Endothelial cell of umbilical vein (primary cell): Measurements from ENCODE around the gene TSSK6.

Experiments
- CTCF ChIP-seq, 2 donors: IDR thresholded peaks; 1 replicate in 1 of 2; 2 replicates in 1 of 2; pipeline ENCODE4 v1.5.1; 2011; ENCODE audit warnings: low read length in 2 of 2, mild to moderate bottlenecking in 2 of 2, moderate library complexity in 2 of 2, control low read depth in 1 of 2, inconsistent platforms in 1 of 2, low read depth in 1 of 2; ENCODE audit not compliant: insufficient read depth in 1 of 2; ENCODE audit errors: extremely low read depth in 1 of 2
- EZH2 ChIP-seq: IDR thresholded peaks from 2 replicates; pipeline ENCODE4 v1.6.1; 2012; ENCODE audit warnings: borderline replicate concordance, low read depth, mild to moderate bottlenecking, moderate library complexity, low read length, inconsistent platforms; ENCODE audit not compliant: severe bottlenecking
- MAX ChIP-seq: IDR thresholded peaks from 2 replicates; pipeline ENCODE4 v1.6.1; 2011; ENCODE audit not compliant: insufficient read depth, insufficient read length
- POLR2A ChIP-seq: IDR thresholded peaks from 2 replicates; pipeline ENCODE4 v1.6.1; 2012; ENCODE audit warnings: low read depth, mild to moderate bottlenecking, control low read depth, low read length
- POLR2AphosphoS5 ChIP-seq: IDR thresholded peaks from 2 replicates; pipeline ENCODE4 v1.6.1; 2012; ENCODE audit warnings: low read depth, mild to moderate bottlenecking, control low read depth, low read length, moderate library complexity; ENCODE audit not compliant: insufficient read depth

GRCh38 chr19:19558055-19558454 is 42.7 kb upstream of the TSSK6 start:
- no peak for TF ChIP-seq MAX
- TF ChIP-seq POLR2A = no peak
- TF ChIP-seq EZH2 = no peak
- TF ChIP-seq CTCF (IDR thresholded peaks at IDR 0.05; ENCODE audit: extremely low read depth in 1 of 2, insufficient read depth in 1 of 2, low read depth in 1 of 2, low read length in 2 of 2) = no peak
- TF ChIP-seq POLR2AphosphoS5 = no peak
